T-helper 2 cell (primary cell): ENCODE data around the gene CYB5R4.
"Not testable (repeated sequence)": the region's sequence is repeated elsewhere in the genome, so short reads cannot be mapped to it uniquely, and the experiment has no call there.

Source experiments
- DNase-seq, 5 experiments: peaks; one replicate each; pipeline versions ENCODE4 v3.0.0 to v3.0.0-alpha.2; 2012 to 2022

Gene CYB5R4

DNA sequence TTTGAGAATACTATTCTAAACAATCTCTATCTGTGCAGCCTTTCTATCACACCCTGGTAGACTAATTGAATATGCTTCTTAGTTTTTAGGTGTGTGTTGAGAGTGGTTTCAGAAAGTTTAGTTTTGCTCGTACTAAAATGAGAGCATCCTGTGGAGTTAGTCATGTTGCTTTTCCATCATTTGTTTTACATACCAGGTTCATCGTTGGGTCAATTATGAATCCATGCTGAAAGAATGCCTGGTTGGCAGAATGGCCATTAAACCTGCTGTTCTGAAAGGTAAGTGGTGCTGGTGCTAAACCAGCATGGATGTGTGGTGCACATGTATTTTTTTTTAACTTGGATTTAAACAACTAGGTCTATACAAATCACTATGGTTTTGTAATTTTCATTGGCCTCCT, 49.3 kb downstream of the CYB5R4 start:
- no peak for DNase-seq

DNA sequence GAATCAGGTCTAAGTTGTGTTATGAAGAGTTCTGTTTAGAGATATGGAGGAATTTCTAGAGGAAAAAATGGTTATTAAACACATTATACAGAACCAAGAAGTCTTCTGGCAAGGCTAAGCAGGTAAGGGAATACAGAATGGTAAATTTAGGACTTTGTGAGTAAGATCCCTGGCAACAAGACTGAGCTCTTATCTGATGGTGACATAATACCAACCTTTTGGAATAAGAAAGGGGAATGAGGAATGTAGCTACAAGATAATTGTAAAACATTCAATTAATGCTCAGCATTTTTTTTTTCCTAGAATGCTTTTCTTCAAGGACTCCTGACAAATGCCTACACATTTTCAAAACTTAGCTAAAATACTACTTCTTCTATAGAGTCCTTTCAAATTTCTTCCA, 51.8 kb downstream of the CYB5R4 start:
- DNase-seq, result no peak

- DNase-seq, result no peak
Observed at GRCh38 chr6:83914953-83915352, 55.5 kb downstream of the CYB5R4 start.

DNA sequence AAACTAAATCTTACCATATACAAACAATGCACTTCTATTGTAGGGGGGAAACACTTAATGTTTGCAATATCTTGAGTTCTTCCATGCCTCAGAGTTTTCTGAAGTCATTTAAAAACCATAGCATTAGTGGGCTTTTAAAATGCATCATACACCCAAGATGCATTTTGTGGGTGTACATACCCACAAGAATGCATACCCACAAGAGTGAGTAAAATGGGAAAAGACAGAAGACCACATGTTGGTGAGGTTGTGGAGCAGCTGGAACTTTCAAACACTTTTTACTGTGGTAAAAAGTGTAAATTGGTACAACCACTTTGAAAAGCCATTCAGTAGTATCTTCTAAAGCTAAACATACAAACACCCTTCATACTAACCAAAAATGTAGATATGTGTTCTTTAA, 57.5 kb downstream of the CYB5R4 start:
- no peak for DNase-seq

DNA sequence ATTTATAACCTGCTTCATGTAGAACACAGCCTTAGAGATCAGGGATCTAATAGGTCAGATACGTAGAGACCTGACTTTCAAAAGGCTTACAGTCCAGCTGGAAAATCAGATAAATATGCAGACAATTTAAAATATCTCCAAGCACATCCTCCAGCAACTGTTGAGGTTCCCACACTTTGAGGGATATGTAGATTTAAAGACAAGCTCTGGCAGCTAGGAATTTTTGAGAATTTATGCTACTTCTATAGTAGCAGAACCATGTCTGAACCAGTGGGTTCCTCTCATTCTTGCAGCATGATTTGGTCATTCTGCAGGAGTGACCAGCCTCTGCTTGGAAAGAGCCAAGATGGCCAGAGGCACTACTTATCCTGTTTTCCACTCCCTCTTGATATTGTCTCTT, 60.5 kb downstream of the CYB5R4 start:
- DNase-seq, result no peak

GRCh38 chr6:83921315-83921714, 61.8 kb downstream of the CYB5R4 start:
- no peak for DNase-seq

DNA sequence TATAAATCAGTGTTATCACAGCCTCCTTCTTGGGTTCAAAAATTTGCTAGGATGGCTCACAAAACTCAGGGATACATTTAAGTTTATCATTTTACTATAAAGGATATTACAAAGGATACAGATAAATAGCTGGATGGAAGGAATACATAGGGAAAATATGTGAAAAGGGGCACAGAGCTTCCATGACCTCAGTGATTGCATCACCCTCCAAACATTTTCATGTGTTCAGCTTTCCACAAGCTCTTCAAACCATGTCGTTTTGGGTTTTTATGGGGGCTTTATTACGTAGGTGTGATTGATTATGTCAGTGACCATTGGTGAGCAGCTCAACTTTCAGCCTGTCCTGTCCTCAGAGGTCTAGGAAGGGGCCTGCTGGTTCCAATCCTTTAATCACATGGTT, 68.0 kb downstream of the CYB5R4 start:
- DNase-seq, result no peak

DNA sequence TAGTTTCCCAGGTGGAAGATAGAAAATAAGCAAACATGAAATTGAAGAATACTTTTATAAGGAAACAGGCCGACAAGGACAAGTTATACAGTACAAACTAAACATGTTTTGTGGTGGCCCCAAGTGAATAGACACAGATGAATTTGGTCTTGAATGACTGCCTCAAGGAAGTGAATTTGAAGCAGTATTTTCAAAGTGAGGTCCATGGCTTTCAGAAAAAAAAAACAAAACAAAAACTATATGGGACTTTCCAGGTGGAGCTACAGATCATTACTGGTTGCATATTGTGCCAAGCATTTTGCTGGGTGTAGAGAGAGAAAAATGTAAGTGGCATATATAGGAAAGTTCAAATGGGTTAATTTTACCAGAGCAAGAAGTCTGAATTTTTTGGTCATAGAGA, 68.8 kb downstream of the CYB5R4 start:
- no peak for DNase-seq

GRCh38 chr6:83946201-83946833, 86.8 kb downstream of the CYB5R4 start:
- DNase-seq, result not testable (repeated sequence)

- DNase-seq, result not testable (repeated sequence)
Observed at GRCh38 chr6:83947983-83948382, 88.5 kb downstream of the CYB5R4 start.

DNA sequence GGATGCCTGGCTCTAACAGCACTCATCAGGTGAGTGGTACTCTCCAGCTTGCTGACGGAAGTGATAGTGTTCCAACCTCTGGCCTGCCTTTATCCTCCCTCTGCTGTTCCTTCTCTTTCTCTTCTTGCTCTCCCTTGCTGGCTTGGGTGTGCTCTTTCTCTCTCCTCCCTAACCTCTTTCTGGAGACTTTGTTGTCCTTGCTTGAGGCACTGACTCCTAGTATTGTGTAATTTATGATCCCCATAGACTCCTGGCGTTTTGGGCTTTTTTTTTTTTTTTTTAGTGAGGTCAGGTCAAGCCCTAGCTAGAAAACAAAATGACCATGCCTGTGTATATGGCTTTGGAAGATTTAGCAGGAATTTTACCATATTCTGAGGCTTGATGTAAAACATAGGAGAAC, 89.4 kb downstream of the CYB5R4 start:
- no peak for DNase-seq

DNA sequence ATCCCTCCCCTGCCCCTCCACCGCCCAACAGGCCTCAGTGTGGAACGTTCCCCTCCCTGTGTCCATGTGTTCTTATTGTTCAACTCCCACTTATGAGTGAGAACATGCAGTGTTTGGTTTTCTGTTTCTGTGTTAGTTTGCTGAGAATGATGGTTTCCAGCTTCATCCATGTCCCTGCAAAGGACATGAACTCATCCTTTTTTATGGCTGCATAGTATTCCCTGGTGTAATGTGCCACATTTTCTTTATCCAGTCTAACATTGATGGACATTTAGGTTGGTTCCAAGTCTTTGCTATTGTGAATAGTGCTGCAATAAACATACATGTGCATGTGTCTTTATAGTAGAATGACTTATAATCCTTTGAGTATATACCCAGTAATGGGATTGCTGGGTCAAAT, 91.9 kb downstream of the CYB5R4 start:
- not testable (repeated sequence) for DNase-seq

DNA sequence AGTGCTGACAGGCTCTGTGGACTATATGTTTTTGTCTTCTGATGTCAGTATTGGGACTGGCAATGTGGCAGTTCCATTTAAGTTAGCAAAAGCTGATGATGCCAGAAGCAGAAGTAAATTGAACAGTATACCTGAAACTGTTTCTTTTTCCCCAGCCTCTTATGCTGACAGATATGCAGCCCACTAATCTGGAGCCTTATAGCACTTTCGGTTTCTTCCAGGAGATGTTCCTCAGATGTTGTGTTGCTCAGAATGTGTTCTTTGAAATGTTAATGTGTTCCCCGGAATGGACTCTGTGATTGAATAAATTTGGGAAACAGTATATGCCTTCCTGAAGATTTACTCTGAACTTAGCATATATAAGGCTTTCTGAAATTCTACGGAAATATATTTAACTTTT, 93.3 kb downstream of the CYB5R4 start:
- peak in 1 of 5 experiments; percentile 50 for DNase-seq

- no peak for DNase-seq
Observed at GRCh38 chr6:83954371-83954770, 94.9 kb downstream of the CYB5R4 start.

GRCh38 chr6:83958241-83958685, 98.8 kb downstream of the CYB5R4 start:
- peak in 1 of 5 experiments; percentile 45 for DNase-seq

DNA sequence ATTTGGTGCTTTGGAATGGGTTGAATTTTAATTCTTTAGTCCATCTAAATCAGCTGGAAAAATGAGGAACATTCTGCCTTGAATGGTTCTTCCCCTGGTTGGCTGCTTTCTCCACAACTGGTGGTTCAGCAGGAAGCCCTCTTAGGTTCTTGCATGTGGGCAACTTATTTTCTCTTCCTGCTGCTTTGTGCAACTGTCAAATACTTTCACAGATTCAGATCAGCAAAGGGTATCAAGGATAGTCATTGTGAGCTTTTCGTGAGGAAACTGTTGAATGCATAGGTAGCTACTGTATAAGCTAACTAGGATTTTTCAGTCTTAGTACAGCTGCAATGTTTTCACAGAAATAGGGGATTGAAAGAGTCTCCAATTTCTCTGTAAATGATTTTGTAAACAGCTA, 101.2 kb downstream of the CYB5R4 start:
- DNase-seq, result peak in 1 of 5 experiments; percentile 81

DNA sequence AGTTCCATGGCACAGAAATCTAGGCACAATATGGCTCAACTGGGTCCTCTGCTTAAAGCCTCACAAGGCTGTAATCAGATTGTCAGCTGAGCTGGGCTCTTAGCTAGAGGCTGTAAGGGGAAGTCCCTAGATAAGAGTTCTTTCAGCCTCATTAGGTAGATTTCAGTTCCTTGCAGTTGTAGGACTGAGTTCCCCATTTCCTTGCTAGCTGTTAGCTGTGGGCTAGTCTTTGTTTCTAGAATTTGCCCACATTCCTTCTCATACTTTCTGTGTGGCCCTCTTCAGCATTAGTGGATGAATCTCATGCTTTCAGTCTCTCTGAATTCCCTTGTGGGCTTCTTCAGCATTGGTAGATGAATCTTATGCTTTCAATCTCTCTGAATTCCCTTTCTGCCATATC, 103.1 kb downstream of the CYB5R4 start:
- DNase-seq, result peak in 1 of 5 experiments; percentile 26

- no peak for DNase-seq
Observed at GRCh38 chr6:83966539-83966938, 107.0 kb downstream of the CYB5R4 start.

DNA sequence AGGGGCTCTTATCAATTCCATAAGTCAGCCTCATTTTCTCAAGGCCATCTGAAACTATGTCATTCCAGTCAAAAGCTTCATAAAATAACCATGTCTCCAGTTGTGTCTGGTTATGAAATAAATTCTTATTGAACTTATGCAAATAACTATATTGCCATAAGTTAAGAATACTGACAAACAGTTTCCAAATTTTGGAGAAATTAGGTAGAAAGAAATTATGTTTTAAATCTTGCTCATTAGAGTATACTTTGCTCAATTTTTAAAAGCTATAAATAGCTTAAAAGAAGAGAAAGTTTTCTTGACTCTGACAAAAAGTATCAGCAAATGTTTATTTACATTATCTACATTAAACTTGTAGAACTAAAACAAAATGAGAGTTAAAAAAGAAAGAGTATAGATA, 111.1 kb downstream of the CYB5R4 start:
- no peak for DNase-seq

DNA sequence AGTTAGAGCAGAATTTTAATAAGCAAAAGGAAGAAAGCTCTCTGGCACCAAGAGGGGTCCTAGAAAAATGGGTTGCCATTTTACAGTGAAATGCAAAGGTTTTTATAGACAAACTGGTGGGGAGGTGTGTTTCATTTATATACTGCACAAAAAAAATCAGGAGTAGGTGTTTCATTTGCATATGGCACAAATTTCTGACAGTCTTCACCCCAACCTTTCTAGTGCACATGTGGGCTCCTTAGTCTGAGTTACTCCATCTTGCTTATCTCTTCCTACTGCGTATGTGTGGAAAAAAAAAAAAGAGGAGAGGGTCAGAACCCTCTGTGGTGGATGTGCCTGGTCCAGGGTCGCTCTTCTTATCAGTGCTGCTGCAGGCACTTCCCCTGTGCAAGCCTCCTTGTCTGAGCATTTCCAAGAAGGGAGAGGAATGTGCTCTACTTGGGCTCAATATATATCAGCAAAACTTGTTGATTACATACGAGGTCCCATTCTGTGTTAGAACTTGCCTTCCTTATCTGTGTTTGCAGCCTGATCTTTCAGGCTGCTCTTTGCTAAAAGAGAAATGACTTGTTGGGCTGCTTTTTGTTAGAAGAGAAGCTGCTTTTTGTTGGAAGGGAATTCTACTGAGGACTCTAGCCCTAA, 115.0 kb downstream of the CYB5R4 start:
- DNase-seq, result no peak

DNA sequence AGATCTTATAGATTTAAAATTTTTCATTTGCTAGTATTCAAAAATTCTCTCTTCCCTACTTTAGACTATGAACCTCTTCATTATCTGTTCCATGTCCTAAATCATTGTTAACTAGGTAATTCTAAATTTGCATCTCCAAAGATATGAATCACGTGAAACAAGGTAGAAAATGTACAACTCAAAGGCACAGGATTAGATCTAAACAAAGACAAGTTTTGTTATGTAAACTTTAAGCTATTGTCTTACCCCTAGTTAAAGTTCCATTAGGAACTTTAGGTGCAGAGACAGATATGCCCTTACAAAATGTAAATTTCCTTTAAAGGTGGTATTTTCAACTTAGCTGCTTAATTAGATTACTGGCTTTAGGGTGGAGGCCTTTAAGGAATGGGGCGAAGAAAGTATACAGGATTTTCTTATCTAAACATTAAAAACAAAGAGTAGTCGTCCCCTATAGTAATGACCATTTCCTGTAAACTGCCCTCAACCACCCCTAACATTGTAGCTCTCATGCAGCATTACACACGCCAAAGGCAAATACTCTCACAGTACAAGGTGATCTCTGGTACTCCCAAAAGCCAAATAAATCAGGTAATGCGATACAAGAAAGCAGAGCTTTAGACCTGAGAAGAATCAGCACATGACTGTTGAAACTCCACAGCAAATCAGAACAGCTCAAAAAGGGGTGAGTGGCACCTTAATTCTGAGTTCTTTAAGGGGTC, 116.7 kb downstream of the CYB5R4 start:
- no peak for DNase-seq

- no peak for DNase-seq
Observed at GRCh38 chr6:83976871-83977270, 117.4 kb downstream of the CYB5R4 start.

DNA sequence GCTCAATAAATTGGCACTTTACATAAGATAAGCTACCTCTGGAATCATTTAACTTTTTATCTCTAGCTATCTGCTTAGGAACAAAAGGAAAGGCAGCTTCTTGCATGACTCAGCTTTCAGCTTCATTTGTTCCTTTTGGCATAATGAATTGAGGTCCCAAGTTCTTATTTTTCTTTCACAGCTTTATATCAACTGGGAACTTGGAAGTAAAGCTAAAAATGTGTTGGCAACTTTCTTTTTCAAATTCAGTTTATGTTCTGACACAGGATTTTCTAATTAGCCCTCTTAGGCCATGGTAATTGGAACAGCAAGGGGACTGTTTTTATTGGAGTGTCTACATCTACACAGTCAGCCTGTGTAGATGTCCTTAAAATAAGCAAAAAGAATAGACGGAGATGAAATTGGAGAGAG, 118.8 kb downstream of the CYB5R4 start:
- DNase-seq, result no peak

DNA sequence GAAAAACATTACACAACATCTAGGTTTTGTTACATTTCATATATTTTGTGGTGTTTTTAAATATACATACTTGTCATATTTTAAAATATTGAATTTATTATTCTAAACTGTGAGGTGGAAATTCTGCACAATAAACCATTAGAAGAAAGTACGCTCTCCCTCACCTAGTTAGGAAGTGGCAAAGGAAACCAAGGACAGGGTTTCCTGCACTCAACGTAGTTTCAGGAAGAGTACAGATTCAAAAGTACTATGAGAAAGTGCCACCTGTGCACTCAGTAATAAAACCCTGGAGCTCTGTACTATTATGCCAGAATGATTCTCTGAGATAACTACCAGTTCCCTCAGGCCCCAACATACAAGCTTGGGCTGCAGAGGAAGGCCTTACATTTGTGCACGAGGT, 119.5 kb downstream of the CYB5R4 start:
- DNase-seq, result no peak
